Dermis microvascular lymphatic vessel endothelial cell (primary cell): Measurements from ENCODE around the gene PDGFRB. TPM values are rescaled to one million over a fixed set of nuclear protein-coding genes. Genes with fewer than 3 reads are reported as not detected.

Experiments used
- DNase-seq, 2 donors: peaks; one replicate each; pipeline versions ENCODE4 v3.0.0 to v3.0.0-alpha.2; 2010; ENCODE audit warnings: low read depth in 2 of 2
- total RNA-seq: library from RNA; depleted of rRNA; stranded (reverse); fragments of >200 nt; gene quantifications from 2 replicates; pipeline ENCODE4 v1.2.1, GENCODE V29; 2014

PDGFRB gene
- 5.0 and 14.3 TPM in 2 replicates for total RNA-seq

DNA sequence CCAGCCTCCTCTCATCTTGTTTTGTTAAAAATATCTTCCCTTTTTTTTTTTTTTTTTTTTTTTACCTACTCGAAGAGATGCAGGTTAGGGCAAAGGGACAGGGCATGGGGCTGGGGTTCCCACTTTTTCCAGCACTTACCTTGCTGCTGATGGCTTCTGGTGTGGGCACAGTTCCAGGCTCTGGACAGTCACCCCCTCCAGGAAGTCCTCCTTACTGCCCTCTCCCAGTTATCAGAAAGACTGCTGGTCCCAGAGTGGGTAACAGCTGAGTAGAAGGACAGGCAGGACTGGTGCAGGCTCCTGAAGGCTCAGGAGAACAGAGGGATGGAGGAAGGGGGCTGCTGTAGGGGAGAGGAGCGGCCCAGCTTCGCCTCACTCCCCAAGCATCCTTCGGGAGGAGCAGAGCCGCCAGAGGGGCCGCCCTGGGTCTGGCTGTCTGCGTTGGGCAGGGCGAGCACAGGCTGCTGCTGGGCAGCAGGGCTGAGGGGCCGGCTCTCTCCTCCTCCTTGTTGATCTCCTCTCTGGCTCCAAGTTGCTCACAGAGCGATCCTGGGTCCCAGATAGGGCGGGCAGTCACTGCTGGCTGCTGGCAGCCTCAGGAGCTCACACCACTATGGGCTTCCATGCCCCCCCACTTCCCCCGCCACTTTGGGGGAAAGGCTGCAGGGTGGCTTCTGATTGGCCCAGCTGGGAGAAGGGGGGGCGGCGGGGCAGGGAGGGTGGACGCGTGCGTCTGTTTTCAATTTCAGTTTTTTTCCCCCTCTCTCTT, at the start of gene PDGFRB:
Gene PDGFRB (minus strand): TSS at position 588 of the 769 bp plus-strand sequence. CDS start 18,798 bp downstream, outside the sequence.
- DNase-seq = peak in 1 of 2 donors; percentile 53

DNA sequence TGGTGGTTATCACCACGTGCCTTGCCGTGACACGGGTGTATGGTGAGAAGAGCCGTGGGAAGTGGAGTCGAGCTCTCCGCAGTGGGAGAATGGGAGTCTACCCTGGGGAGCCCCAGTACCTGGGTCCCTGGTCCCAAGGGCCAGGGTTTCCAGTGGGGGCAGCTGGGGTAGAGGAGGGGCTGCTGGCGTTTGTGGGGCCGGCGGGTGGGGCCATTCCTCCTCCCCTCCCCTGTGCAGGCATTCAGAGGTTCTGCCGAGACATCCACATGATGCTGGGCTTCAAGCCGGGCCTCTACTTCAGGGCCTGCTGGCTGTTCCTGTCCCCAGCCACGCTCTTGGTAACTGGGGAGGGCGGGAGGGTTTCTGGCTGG, 48.9 kb upstream of the PDGFRB start:
- no peak for DNase-seq

DNA sequence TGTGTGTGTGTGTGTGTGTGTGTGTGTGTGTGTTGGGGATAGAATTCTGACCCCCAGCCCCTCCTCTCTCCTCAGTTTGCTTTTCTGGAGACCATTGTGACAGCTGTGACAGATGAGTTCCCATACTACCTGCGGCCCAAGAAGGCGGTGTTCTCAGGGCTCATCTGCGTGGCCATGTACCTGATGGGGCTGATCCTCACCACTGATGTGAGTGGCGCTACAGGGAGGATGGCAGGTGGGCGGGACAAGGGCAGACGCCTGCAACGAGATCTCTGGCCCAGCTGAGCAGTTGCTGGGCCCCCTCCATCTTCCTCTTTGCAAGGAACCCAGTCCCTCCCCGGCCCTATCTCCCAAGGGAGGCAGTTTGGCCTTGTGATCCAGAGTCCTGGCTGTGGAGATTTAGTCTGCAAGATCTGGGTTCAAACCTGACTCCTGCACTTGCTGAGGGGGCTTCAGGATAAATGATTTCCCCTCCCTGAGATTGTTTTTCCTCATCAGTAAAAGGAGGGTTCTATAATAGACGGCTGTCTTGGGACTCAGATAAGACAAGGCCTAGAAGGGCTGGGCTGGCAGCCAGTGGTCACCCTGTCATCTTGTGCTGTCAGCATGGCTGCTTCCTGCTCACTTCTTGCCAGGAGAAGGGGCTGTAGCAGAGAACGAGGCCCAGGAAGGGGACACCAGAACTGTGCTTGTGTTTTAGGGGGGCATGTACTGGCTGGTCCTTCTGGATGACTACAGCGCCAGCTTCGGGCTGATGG, 48.4 kb upstream of the PDGFRB start:
- no peak for DNase-seq

DNA sequence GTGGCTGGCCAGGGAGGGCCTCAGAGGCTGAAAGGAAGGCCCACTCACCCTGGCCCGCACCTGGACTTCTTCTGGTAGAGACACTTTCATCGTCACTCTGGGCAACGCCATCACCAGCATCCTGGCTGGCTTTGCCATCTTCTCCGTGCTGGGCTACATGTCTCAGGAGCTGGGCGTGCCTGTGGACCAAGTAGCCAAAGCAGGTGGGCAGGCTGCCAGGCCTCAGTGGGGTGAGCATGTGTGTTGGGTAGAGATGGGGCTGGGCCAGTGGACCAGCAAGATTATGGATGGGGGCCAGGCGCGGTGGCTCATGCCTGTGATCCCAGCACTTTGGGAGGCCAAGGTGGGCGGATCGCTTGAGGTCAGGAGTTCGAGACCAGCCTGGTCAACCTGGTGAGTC, 46.9 kb upstream of the PDGFRB start:
- DNase-seq = no peak

DNA sequence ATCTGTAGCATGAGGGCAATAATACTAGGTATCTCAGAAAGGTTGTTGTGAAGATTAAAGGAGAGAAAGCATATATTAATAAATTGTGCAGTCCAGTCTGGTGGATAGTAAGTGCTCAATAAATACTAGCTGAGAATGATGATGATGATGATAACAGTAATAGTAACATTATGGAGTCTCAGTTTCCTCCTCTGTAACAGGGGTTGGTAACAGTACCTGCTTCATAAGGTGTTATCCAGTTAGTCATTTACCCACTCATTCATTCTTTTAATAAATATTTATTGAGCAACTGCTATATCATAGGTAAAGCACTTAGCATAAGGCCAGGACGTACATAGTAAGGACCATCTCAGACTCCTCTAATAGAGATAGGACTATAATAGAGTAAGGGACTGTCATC, 41.8 kb upstream of the PDGFRB start:
- no peak for DNase-seq

DNA sequence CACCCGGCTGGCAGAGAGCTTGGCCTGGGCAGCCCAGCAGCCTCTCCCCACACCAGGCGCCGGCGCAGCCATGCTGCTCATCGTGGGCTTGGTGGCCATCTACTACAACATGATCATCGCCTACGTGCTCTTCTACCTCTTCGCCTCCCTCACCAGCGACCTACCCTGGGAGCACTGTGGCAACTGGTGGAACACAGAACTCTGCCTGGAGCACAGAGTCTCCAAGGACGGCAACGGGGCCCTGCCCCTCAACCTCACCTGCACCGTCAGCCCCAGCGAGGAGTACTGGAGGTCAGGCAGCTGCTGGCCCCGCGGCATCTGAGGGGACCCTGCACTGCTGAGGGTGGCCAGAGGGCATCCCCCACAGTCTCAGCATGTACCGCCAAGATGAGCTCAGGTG, 41.3 kb upstream of the PDGFRB start:
- no peak for DNase-seq

DNA sequence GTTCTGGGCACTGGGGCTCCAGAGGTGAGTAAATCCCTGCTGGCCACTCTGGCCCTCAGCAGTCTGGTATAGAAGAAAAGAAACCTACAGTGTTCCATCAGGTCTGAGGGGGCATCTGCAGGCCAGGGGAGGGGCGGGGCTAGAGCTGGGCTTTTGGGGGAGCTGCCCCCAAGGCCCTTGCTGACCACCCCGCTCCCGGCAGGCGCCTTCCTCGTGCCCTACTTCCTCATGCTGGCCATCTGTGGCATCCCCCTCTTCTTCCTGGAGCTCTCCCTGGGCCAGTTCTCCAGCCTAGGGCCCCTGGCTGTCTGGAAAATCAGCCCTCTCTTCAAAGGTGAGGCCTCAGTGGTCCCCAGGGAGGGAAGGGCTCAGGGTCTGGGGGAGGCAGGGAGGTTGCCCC, 40.9 kb upstream of the PDGFRB start:
- no peak for DNase-seq

DNA sequence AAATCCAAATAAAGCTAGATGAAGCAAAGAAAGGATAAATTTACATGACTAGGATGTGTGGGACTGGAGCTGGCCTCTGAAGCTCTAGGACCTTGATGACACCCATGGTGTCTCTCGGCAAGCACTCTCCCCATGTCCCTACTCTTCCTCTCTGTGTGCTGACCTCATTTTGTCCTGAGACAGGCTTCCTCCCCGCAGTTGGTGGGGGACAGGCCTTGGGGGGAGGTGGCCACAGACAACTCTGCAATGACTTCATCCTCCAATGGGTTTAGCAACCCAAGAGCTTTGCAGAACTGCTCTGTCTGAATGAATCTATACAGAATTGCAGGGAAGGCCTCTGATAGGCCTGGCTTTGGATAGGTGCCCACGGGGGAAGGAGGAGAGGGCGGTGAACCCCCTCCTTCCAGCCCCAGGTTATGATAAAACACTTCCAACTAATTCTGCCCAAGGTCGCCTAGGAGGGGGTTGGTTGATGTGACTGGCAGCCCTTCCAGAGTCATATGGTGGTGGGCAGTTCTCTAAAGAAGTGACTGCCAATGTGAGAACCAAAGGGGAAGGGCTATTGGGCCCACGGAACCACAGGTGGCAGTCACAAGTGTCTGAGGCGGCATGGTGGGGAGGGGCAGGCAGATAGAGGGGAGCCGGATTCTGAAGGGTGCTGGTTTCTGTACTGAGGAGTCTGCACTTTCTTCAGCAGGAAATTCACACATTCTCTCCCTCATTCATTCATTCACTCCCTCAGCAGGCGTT, 40.3 kb upstream of the PDGFRB start:
- DNase-seq = no peak

DNA sequence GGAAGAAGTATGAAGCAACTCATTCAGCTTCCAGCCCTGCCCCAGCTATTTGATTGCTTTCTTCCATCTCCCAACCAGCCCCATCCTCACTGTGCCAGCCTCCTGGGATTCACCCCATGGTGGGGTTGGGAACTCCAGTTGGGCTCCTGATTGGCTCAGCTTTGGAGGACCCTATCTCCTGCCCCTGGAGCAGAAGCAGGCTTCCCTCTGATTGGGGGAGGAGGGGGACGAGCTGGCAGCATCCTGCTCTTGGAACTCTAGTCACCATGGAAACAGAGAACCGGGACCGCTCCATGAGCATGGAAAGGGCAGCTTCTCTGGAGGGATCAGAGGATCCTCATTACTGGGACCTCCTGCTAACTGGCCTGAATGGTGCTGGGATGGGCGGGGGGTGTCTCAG, 36.8 kb upstream of the PDGFRB start:
- no peak for DNase-seq

DNA sequence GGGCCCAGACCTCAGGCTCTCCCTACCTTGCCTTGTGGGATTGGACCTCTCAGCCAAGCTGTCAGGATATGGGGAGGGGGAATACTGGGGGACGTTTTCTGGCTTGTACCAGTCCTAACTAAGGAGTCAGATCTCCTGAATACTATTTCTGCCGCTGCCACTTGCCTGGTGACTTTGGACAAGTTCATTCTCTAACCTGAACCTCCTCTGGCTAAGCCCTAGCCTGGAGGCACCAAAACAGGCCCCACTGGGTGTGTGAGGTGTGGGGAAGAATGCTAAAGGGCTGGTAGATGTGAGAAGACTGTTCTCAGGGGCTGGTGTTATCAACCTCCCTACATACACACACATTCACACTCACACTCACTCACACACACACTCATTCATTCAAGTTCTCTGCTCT, 35.3 kb upstream of the PDGFRB start:
- DNase-seq = no peak

DNA sequence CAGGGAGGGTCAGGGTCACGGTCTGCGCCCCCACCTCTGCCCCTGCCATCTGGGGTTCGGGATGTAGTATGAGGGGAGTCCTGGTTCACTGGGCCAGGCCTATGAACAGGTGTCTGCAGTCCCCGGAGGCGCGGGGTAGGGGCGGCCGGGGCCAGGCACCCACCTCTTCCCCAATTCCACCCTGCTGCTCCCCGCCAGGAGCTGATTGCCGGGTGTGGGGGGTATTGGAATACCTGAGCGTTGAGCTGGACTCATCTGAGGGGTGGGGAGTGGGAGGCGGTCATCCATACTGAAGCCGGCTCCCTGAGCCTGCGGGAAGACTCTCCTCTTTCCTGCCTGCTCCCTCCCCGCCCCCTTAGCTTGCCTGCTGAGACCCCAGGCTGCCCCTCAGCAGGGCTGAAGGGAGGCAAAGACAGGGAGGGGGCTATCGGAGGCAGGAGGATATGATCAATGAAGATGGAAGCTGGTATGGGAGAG, 34.9 kb upstream of the PDGFRB start:
- DNase-seq = no peak

DNA sequence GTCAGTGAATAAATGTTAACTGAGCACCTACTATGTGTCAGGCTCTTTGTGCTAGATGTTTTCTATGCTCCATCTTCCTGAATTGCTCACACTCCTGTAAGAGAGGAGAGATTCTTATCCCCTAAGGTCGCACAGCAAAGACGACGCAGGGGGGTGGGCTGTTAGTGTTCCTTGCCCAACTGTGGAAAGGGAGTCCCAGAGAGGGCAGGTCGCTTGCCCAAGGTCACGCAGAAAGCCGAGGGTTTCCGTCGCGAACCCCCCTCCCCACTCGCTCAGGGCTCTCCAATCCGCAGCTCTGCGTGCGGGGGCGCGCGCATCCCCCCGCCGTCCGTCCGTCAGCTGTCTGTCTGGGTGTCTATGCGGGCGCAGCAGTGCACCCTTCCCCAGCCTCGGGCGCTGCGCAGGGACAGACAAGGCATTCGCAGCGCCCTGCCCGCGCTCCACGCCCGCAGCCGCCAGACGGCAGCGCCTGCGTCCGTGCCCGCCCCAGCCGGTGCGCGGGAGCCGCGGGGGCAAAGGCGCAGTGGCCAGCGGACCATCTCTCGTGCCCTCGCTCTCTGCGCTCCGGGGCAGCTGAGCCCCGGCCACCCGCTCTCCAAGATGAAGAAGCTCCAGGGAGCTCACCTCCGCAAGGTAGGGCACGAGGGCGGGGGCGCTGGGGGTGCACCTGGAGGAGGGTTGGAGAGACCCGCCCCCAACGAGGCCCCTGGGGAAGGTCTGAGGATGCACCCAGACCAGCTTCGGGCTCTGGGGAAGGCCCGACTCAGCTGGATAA, 34.3 kb upstream of the PDGFRB start, which contains the start of gene SLC6A7:
Gene SLC6A7 (plus strand): TSS at position 335 of the 775 bp plus-strand sequence. CDS start 266 bp downstream, at position 601.
- DNase-seq = no peak

DNA sequence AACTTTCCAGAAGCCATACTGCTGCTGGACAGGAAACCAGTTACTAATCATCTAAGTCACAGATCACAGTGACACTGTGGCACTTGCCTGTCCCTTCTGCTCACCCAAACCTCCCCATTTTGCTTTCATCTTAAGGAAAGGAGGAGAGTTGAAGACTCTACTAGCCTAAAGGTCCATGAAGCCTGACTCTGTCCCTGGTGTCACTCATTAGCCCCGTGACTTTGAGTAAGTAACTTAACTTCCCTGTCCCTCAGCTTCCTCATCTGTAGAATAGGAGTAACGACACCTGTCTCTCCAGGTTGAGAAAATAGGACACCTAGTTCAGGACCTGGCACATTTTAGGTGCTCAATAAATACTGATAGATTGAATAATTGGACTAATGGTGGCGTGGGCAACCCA, 33.7 kb upstream of the PDGFRB start:
- DNase-seq = no peak

DNA sequence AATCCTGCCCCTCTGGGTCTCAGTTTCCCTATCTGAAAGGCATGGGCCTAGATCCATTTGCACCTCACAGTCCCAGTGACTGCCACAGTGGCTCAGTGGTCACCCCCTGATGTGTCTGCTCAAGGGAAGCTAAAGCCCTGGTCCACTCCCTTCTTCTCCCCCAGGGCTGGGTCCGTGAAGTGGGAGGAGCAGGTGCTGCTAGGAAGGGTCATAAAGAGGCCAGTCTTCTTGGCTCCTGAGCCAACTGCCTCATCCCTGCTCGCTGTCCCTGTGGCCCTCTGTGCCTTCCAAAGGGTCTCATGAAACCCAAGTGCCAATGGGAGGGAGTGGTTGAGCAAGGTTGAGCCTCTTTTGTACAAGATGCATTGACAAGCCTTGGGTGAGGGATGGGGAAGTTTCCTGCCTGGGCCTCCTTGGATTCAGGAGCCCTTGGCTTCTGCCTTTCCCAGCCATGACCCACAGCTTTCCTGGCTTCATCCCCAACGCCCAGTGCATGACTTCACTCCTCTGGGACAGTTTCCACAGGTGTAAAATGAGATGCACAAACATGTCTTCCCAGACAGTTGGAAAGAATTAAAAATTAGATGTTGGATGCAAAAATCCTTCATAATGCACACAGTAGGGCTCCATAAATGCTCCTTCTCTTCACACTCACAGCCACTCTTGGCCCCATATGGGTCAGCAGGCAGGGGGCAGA, 32.6 kb upstream of the PDGFRB start:
- no peak for DNase-seq

DNA sequence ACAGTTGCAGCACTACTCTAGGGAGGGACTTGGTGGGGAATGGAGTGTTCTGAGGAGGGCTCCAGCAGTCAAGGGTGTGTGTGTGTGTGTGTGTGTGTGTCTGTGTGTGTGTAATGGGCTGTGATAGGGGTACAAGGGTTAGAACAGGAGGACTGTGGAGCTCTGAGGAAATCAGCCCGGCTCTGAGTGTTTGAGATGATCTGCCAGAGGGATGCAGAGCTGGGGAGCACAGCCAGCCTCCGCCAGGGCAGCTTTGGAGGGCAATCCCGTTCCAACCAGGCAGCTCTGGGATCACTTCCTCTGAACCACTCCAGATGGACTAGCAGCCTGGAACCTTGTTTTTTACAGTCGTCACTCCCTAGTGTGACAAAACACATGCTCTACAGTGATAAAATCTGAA, 31.3 kb upstream of the PDGFRB start:
- no peak for DNase-seq

DNA sequence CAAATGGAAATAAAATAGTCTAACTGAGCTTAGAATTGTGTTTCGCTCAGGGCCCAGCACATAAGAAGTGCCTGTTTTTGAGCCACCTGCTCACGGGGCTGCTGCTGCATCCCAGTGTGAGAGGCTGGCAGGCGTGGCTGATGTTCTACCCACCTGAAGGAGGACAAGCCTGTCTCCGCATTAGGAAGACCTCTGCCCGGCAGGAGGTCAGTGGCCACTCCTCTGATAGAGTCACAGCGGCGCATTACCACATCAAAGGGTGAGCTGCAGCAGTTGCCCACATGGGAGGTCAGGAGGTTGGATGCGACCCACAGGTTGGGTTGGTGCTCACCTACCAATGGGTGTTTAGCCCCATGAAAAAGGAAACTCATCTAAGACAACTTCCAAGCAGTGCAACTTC, 30.5 kb upstream of the PDGFRB start:
- no peak for DNase-seq

DNA sequence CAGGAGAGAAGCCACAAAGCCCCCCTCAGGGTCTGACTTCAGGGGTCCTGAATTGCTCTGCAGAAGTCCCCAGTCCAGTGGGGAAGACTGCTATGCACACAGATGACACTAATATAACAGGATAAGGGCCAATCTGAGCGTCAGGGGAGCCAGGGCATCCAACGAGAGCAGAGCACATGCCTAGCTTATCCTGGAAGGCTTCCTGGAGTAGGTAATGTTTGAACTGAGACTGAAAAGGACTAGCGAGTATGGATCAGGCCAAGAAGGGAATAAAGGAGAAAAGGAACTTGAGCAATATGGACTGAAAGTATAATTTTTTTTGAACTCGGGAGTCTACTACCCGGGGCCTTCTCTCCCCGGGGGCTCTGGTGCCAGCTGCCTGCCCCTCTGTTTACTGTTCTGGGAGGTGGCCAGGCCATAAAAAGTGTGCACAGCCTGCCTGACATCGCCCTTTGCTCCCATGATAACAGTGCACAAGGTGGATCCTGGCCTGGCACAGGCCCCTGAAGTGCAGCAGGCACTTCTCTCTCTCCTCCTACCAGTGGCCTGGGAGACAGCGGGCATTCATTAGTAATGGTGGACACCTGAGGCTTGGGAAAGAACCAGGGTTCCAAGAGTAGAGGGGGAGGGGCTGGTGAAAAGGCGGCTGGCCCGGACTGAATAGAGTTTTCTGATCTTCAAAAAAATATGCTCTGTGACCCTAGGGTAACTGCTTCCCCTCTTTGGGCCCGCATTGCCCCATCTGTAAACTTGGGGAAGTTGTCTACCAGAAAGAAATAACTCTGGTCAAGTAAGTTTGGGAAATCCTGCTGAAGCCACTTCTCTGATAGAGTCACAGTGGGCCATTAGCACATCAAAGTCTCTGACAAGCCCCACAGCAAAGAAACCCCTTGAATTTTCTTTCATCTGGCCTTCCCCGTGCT, 29.6 kb upstream of the PDGFRB start:
- DNase-seq = no peak

DNA sequence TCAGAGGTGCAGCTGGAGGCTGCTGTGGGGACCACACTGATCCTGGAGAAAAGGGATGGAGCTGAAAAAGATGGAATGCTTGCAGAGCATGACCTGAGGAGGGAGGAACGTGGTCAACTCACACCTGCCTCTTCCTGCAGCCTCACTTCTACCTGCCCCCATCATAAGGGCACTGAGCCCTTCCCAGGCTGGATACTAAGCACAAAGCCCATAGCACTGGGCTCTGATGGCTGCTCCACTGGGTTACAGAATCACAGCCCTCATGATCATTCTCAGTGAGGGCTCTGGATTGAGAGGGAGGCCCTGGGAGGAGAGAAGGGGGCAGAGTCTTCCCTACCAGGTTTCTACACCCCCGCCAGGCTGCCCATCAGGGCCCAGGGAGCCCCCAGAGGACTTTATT, 28.4 kb upstream of the PDGFRB start:
- DNase-seq = no peak

DNA sequence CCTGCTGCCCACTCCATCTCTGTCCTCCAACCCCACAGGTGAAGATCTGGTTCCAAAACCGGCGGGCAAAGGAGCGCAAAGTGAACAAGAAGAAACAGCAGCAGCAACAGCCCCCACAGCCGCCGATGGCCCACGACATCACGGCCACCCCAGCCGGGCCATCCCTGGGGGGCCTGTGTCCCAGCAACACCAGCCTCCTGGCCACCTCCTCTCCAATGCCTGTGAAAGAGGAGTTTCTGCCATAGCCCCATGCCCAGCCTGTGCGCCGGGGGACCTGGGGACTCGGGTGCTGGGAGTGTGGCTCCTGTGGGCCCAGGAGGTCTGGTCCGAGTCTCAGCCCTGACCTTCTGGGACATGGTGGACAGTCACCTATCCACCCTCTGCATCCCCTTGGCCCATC, 27.8 kb upstream of the PDGFRB start:
- DNase-seq = no peak

DNA sequence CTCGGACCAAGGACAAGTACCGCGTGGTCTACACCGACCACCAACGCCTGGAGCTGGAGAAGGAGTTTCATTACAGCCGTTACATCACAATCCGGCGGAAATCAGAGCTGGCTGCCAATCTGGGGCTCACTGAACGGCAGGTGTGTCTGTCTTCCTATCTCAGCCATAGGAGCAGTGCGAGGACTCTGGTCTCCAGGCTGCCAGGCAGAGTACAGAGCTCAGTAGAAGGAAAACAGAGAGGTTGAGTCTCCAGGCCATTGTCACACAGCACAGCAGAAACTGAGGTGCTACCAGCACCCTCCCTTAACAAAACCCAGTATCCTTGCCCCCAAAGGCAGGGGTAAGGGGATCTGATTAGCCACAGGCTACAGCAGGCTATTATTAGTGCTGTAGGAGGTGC, 27.1 kb upstream of the PDGFRB start:
- DNase-seq = no peak
